ENCODE data around the gene ARF5. TPM values are rescaled to one million over a fixed set of nuclear protein-coding genes. Genes with fewer than 3 reads are reported as not detected.

ARF5 gene
- total RNA-seq, 2 experiments from 2014 or later = 87.0 TPM

DNA sequence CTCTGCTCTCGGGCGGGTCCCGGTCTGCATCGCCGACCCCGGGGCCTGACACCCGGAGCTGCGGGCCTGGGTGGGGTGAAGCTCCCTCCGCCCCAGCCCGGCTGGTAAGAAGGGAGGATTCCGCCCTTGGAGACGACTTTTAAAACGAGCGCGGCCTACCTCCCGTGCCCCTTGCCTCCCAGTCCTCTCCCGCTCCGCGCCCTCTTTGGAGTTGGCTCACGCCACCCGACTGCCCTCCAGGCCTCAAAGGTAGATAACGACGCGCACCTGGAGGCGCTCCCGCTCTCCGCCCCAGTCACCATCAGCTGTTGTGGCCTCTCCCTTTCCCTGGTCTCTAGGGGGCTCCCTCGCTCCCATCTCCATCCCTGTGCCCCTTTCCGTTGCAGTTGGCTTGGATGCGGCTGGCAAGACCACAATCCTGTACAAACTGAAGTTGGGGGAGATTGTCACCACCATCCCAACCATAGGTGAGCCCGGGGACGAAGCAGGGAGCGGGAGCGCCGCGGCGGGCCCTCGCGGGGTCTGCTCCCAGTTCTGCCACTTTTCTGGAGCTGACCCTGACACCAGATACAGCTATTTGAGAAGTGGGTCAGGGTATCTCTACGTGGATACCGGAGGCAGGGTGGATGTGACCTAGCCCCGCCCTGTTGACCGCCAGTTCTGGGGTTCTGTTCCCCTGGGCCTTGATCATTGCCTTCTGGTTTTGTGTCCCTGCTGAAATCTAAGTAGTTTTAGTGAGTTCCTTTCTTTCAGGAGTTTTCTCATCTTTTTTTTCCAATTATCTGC, 679 bp downstream of the ARF5 start:
- Mint-ChIP-seq H3K36me3 (ENCODE audit: low read depth) (peaks cover 57% of the 10 kb centered on the region), H3K9me3 (no peaks in the 10 kb centered on the region), H3K27ac (peak overlapping the region; percentile 92), H3K4me3 (peak overlapping the region; percentile 99), H3K27me3 (no peaks in the 10 kb centered on the region), H3K4me1 (ENCODE audit: low read depth) (peaks cover 52% of the 10 kb centered on the region)
- Histone ChIP-seq H3K36me3 (ENCODE audit: insufficient read depth, low read length) (peaks cover 15% of the 10 kb centered on the region), H3K27ac (ENCODE audit: low read depth in 1 of 2, low read length in 2 of 2) (peak overlapping the region; percentile 68 to 76), H3K9me3 (ENCODE audit: control insufficient read depth in 1 of 2, insufficient read depth in 1 of 2, low read length in 2 of 2) (no peaks in the 10 kb centered on the region), H3K4me1 (ENCODE audit: insufficient read depth, low read length) (peaks cover 42% of the 10 kb centered on the region), H3K27me3 (ENCODE audit: control insufficient read depth in 1 of 2, insufficient read depth in 2 of 2, low read length in 2 of 2) (no peaks in the 10 kb centered on the region), H3K4me3 (ENCODE audit: low read length) (peak overlapping the region; percentile 92)
- TF ChIP-seq, protein P1, sequence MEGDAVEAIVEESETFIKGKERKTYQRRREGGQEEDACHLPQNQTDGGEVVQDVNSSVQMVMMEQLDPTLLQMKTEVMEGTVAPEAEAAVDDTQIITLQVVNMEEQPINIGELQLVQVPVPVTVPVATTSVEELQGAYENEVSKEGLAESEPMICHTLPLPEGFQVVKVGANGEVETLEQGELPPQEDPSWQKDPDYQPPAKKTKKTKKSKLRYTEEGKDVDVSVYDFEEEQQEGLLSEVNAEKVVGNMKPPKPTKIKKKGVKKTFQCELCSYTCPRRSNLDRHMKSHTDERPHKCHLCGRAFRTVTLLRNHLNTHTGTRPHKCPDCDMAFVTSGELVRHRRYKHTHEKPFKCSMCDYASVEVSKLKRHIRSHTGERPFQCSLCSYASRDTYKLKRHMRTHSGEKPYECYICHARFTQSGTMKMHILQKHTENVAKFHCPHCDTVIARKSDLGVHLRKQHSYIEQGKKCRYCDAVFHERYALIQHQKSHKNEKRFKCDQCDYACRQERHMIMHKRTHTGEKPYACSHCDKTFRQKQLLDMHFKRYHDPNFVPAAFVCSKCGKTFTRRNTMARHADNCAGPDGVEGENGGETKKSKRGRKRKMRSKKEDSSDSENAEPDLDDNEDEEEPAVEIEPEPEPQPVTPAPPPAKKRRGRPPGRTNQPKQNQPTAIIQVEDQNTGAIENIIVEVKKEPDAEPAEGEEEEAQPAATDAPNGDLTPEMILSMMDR (IDR thresholded peaks at IDR 0.05) = no peak
- DNase-seq (peak in 10 of 14 experiments; percentile 12 to 59 (median 24)), ATAC-seq (ENCODE audit: poor library complexity) (peak; percentile 21)
- CTCF ChIA-PET = interaction anchor here (1.0 kb wide), 1 partner anchor 241 kb away, joined by 4 read pairs; no protein-coding TSS in a partner anchor
- POLR2A ChIA-PET = interaction anchor here (0.9 to 1.7 kb wide), 5 partner anchors 10 to 267 kb away, joined by 3 to 16 read pairs (median 5); partner anchors contain the start of genes SND1 and ZNF800
- intact Hi-C loops (cut with DNase I, micrococcal nuclease) = loop anchor here (2.0 to 10.0 kb wide), 9 partner anchors 62 to 1916 kb away; partner anchors contain the start of genes RBM28 (in 1 of the 2), SMKR1 (in 1 of the 2), TNPO3 (in 1 of the 2) and ZNF800 (in 1 of the 2)

DNA sequence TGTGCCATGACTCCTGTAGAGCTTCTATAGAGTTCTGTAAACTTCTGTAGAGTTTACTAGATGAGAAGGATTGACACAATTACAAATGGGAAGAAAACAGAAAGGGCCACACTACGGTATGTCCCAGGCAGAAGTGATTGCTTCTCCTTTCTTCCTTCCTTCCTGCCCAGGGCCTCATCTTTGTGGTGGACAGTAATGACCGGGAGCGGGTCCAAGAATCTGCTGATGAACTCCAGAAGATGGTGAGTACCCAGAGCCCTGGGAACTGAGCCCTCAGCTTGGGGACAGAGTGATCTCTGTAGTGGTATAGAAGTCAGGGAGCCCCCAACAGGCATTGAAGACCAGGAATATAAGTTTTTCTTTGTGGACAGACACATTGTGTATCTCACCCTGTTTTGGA, 1.7 kb downstream of the ARF5 start:
- H3K4me3 Mint-ChIP-seq = peak overlapping the region; percentile 99
- H3K27ac Mint-ChIP-seq = peak overlapping the region; percentile 92
- Histone ChIP-seq H3K9me3 (ENCODE audit: control insufficient read depth in 1 of 2, insufficient read depth in 1 of 2, low read length in 2 of 2) (no peaks in the 10 kb centered on the region), H3K27me3 (ENCODE audit: control insufficient read depth in 1 of 2, insufficient read depth in 2 of 2, low read length in 2 of 2) (no peaks in the 10 kb centered on the region), H3K4me1 (ENCODE audit: insufficient read depth, low read length) (peaks cover 32% of the 10 kb centered on the region), H3K36me3 (ENCODE audit: insufficient read depth, low read length) (peaks cover 15% of the 10 kb centered on the region), H3K4me3 (ENCODE audit: low read length) (no peak overlapping the region), H3K27ac (ENCODE audit: low read depth in 1 of 2, low read length in 2 of 2) (no peak overlapping the region)
- no peak for DNase-seq
- intact Hi-C loops (cut with DNase I, micrococcal nuclease) = loop anchor here (2.0 to 10.0 kb wide), 9 partner anchors 61 to 1915 kb away; partner anchors contain the start of genes RBM28 (in 1 of the 2), SMKR1 (in 1 of the 2), TNPO3 (in 1 of the 2) and ZNF800 (in 1 of the 2)
- POLR2A ChIA-PET = no interaction called here
- peaks cover 47% of the 10 kb centered on the region for H3K36me3 Mint-ChIP-seq (ENCODE audit: low read depth)
- H3K9me3 Mint-ChIP-seq = no peaks in the 10 kb centered on the region
- peaks cover 42% of the 10 kb centered on the region for H3K4me1 Mint-ChIP-seq (ENCODE audit: low read depth)
- CTCF ChIA-PET = no interaction called here
- H3K27me3 Mint-ChIP-seq = no peaks in the 10 kb centered on the region
- ATAC-seq (ENCODE audit: poor library complexity) = no peak
- TF ChIP-seq, protein P1 (IDR thresholded peaks at IDR 0.05) = no peak

DNA sequence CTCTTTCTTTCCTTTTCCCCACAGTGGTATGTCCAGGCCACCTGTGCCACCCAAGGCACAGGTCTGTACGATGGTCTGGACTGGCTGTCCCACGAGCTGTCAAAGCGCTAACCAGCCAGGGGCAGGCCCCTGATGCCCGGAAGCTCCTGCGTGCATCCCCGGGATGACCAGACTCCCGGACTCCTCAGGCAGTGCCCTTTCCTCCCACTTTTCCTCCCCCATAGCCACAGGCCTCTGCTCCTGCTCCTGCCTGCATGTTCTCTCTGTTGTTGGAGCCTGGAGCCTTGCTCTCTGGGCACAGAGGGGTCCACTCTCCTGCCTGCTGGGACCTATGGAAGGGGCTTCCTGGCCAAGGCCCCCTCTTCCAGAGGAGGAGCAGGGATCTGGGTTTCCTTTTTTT, 3.0 kb downstream of the ARF5 start:
- Mint-ChIP-seq H3K27me3 (no peaks in the 10 kb centered on the region), H3K27ac (peak overlapping the region; percentile 47)
- H3K4me3 ChIP-seq (ENCODE audit: low read length) = no peak overlapping the region

More for the DNA sequence above, 3.0 kb downstream of the ARF5 start:
- DNase-seq = no peak
- Mint-ChIP-seq H3K4me1 (ENCODE audit: low read depth) (peaks cover 31% of the 10 kb centered on the region), H3K36me3 (ENCODE audit: low read depth) (peaks cover 41% of the 10 kb centered on the region), H3K9me3 (no peaks in the 10 kb centered on the region), H3K4me3 (peak overlapping the region; percentile 66)
- Histone ChIP-seq H3K36me3 (ENCODE audit: insufficient read depth, low read length) (peaks cover 15% of the 10 kb centered on the region), H3K9me3 (ENCODE audit: control insufficient read depth in 1 of 2, insufficient read depth in 1 of 2, low read length in 2 of 2) (no peaks in the 10 kb centered on the region), H3K27me3 (ENCODE audit: control insufficient read depth in 1 of 2, insufficient read depth in 2 of 2, low read length in 2 of 2) (no peaks in the 10 kb centered on the region), H3K4me1 (ENCODE audit: insufficient read depth, low read length) (peaks cover 23% of the 10 kb centered on the region), H3K27ac (ENCODE audit: low read depth in 1 of 2, low read length in 2 of 2) (no peak overlapping the region)
- intact Hi-C loops (cut with DNase I, micrococcal nuclease) = no loop called here
- ChIA-PET POLR2A (no interaction called here), CTCF (no interaction called here)
- no peak for ATAC-seq (ENCODE audit: poor library complexity)
- TF ChIP-seq, protein P1 (IDR thresholded peaks at IDR 0.05) = no peak

All from CD4-positive, alpha-beta T cell (primary cell).